ELR (cell line): ENCODE results near the gene DSC2.

Source experiments
- DNase-seq: peaks from one replicate; pipeline ENCODE4 v3.0.0-alpha.2; 2015; ENCODE audit warnings: low read depth

DSC2 gene

GRCh38 chr18:31043709-31044108, 58.5 kb downstream of the DSC2 start:
- DNase-seq, result no peak

DNA sequence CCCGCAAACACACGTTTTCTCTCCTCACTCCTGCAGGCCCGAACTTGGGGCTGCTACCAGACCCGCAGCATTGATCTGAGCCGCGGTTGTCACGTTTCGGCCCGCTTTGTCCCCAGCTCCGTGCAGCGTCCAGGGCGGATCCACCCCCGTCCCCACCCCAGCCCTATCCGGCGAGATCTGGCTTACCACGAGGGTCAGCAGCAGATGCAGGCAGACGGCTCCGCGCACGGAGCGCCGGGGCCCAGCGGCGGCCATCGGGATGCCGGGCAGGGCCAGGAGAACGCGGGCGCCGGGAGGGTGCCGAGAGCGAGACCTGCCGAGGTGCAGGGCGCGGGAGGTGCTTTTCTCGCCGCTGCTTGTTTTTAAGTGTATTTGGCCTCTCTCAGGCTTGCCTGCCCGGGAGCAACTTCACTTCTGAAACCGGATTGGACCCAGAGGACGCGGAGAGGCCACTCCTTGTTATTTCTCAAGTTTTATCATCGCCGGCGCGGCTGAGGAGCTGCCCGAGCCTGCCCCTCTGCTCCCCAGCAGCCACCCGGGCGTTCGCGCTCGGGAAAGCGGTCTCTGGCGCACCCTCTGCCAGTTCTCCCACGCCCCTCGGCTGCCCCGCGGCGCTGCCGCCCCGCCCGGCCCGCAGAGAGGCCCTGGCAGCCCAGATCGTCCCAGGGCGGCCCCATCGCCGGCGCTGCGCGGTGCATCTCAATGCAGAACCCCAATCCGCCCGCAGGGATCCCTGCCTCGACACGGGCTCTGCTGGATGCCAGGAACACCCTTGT, 59.6 kb downstream of the DSC2 start, which contains the start of gene DSC3:
DSC3 (minus strand) TSS at position 337 of the 776 bp plus-strand sequence; CDS start at position 255, 82 bp downstream.
- DNase-seq, result no peak

DNA sequence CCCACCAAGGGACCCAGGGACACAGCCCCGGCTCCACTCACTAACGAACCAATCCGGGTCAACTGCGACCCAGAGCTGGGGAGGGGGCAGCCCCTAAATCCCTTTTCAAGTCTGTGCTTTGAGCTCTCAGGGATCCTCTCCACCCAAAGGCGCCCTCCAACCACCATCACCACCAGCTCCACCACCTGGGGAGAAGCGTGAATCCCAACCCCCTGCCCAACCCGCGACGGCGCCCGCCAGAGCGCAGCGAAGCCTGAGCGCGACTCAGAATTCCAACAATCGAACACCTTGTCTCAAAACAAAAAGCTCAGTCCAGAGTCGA, 60.2 kb downstream of the DSC2 start:
- no peak for DNase-seq

- no peak for DNase-seq
These were observed 60.7 kb downstream of the DSC2 start for GRCh38 chr18:31041271-31042083.

- peak; percentile 13 for DNase-seq
These were observed 61.4 kb downstream of the DSC2 start for GRCh38 chr18:31040686-31041270.

DNA sequence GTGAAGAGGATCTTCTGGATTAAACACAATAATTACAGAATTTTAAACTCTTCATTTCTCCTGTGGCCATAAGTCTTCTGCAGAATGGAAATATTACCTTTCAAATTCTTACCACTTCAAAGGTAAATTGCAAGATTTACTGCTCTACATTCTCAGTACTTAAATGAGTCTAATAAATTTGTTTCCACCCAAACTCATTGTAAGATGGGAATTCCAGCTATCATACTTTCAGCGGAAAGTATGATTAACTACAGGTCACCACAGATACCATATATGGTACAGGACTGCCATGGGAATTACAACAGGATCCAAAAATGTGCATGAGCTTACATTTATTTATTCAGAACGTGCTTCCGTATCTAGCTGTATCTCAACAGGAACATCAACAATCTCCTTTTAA, 62.8 kb downstream of the DSC2 start:
- no peak for DNase-seq

DNA sequence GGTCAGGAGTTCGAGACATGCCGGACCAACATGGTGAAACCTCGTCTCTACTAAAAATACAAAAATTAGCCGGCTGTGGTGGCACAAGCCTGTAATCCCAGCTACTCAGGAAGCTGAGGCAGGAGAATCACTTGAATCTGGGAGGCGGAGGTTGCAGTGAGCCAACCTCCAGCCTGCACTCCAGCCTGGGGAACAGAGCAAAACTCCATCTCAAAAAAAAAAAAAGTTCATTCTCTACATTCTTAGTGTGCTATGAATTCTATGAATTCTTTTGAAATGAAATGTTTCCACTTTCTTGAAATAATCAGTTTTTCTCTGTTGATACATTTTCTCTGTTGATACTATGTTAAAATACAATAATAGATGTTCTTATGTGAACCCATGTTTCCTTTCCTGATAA, 64.5 kb downstream of the DSC2 start:
- peak; percentile 32 for DNase-seq

DNA sequence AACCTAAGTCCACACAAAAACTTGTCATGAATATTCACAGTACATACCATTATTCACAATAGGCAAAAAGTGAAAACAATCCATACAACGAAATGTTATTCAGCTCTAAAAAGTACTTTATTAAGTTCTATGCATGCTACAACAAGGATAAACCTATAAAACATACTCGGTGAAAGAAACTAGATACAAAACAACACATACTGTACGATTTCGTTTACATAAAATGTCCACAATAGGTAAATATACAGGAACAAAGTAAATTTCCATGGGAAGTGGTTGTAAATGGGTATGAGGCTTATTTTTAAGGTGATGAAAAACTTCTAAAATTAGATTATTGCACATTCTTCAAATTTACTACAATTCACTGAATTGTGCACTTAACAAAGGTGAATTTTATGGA, 67.7 kb downstream of the DSC2 start:
- DNase-seq, result no peak

- peak; percentile 9 for DNase-seq
These were observed 71.5 kb downstream of the DSC2 start for GRCh38 chr18:31030574-31031278.

GRCh38 chr18:31015715-31016434, 86.3 kb downstream of the DSC2 start:
- DNase-seq, result no peak

- DNase-seq, result peak; percentile 95
These were observed 90.8 kb downstream of the DSC2 start for GRCh38 chr18:31011455-31011854.

DNA sequence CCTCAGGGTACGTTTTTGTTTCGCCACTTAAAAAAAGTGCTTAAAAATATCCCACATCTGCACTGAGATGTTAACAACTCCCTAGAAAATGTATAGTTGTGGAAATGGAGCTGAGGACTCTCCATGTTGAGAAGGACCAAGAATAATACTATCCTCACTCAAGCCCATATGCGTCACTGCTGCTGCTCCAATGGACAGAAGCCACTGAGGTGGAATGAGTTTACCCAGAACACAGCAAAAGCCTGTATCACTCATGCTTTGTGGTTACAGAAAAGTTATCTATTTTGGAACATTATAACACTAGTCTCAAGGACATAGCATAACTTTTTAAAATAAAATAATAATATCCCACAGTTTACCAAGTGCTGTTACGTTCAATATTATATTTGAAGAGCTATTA, 91.6 kb downstream of the DSC2 start:
- DNase-seq, result peak; percentile 72
